ENCODE results near the gene CRYBG1. TPM values are rescaled to one million over a fixed set of nuclear protein-coding genes. Genes with fewer than 3 reads are reported as not detected.

CRYBG1 gene
- total RNA-seq, 1 experiment from 2014 or later = 19.9 TPM

GRCh38 chr6:106535012-106535411, 174.5 kb downstream of the CRYBG1 start:
- Histone ChIP-seq H4K20me1 (ENCODE audit: low read length) (no peaks in the 10 kb centered on the region), H3K4me3 (ENCODE audit: low read length) (no peak overlapping the region), H3K4me2 (ENCODE audit: low read length) (no peak overlapping the region), H3K4me1 (ENCODE audit: insufficient read depth, low read length) (peaks cover 6% of the 10 kb centered on the region), H3K27ac (ENCODE audit: low read length) (no peak overlapping the region), H3K36me3 (ENCODE audit: low read depth, low read length) (peaks cover 8% of the 10 kb centered on the region; the same call in 1 of the 2 replicates), H3K79me2 (ENCODE audit: low read length) (no peaks in the 10 kb centered on the region), H2AFZ (ENCODE audit: low read length) (no peak overlapping the region), H3K27me3 (ENCODE audit: low read length) (no peaks in the 10 kb centered on the region), H3K9me2 (replicated peaks; ENCODE audit: low read length) (no peaks in the 10 kb centered on the region), H3F3A (ENCODE audit: low read length, unreplicated experiment) (no peaks in the 10 kb centered on the region), H3K9me3 (ENCODE audit: low read length) (no peaks in the 10 kb centered on the region), H3K9ac (ENCODE audit: low read length) (no peak overlapping the region)
- no TSS peak for BruUV-seq (replicated peaks)
- POLR2A ChIA-PET (ENCODE audit: unreplicated experiment) = no interaction called here
- CTCF ChIA-PET = no interaction called here
- TF ChIP-seq EZH2phosphoT487 (IDR thresholded peaks at IDR 0.05; ENCODE audit: borderline replicate concordance, low read length) (no peak), EZH2 (IDR thresholded peaks at IDR 0.05; ENCODE audit: low read length, unreplicated experiment) (no peak)
- TF ChIP-seq, protein P1, sequence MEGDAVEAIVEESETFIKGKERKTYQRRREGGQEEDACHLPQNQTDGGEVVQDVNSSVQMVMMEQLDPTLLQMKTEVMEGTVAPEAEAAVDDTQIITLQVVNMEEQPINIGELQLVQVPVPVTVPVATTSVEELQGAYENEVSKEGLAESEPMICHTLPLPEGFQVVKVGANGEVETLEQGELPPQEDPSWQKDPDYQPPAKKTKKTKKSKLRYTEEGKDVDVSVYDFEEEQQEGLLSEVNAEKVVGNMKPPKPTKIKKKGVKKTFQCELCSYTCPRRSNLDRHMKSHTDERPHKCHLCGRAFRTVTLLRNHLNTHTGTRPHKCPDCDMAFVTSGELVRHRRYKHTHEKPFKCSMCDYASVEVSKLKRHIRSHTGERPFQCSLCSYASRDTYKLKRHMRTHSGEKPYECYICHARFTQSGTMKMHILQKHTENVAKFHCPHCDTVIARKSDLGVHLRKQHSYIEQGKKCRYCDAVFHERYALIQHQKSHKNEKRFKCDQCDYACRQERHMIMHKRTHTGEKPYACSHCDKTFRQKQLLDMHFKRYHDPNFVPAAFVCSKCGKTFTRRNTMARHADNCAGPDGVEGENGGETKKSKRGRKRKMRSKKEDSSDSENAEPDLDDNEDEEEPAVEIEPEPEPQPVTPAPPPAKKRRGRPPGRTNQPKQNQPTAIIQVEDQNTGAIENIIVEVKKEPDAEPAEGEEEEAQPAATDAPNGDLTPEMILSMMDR (conservative IDR thresholded peaks at IDR 0.05; ENCODE audit: low read depth, low read length) = no peak
- ATAC-seq (no peak), DNase-seq (no peak)
- intact Hi-C loops (cut with micrococcal nuclease) = no loop called here

DNA sequence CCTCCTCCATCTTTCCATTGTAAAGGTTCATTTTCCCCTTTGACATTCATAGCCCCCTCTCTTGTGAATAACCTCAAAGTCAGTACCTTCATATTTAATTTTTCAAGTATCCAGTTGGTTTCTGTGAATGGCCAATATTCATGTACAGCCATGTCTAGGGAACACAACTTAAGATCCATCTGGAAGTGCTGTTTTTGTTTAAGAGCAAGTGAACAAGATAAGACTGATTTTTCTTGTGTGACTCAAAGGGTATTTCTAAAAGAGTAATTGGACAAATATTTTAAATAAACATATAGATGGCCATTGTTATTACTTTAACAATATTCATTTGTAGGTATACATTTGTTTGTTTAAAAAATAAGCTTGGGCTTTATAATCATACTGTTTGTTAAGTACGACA, 175.8 kb downstream of the CRYBG1 start:
- DNase-seq (no peak), ATAC-seq (no peak; the same call in 1 of the 2 replicates)
- no TSS peak for BruUV-seq (replicated peaks)
- Histone ChIP-seq H2AFZ (ENCODE audit: low read length) (no peak overlapping the region), H3K9me3 (ENCODE audit: low read length) (no peaks in the 10 kb centered on the region), H3K4me1 (ENCODE audit: insufficient read depth, low read length) (no peaks in the 10 kb centered on the region), H3K27ac (ENCODE audit: low read length) (0 out of 2 replicates have a peak overlapping the region, but pooled peaks have one; percentile 25), H3K4me2 (ENCODE audit: low read length) (no peak overlapping the region), H3K36me3 (ENCODE audit: low read depth, low read length) (peaks cover under 1% of the 10 kb centered on the region; the same call in 1 of the 2 replicates), H3K9ac (ENCODE audit: low read length) (no peak overlapping the region), H3K4me3 (ENCODE audit: low read length) (no peak overlapping the region), H3K9me2 (replicated peaks; ENCODE audit: low read length) (no peaks in the 10 kb centered on the region), H4K20me1 (ENCODE audit: low read length) (no peaks in the 10 kb centered on the region), H3K79me2 (ENCODE audit: low read length) (no peaks in the 10 kb centered on the region), H3K27me3 (ENCODE audit: low read length) (no peaks in the 10 kb centered on the region), H3F3A (ENCODE audit: low read length, unreplicated experiment) (no peaks in the 10 kb centered on the region)
- TF ChIP-seq EZH2 (IDR thresholded peaks at IDR 0.05; ENCODE audit: low read length, unreplicated experiment) (no peak), EZH2phosphoT487 (IDR thresholded peaks at IDR 0.05; ENCODE audit: borderline replicate concordance, low read length) (no peak)
- TF ChIP-seq, protein P1 (conservative IDR thresholded peaks at IDR 0.05; ENCODE audit: low read depth, low read length) = no peak
- CTCF ChIA-PET = no interaction called here
- intact Hi-C loops (cut with micrococcal nuclease) = no loop called here
- POLR2A ChIA-PET (ENCODE audit: unreplicated experiment) = no interaction called here

GRCh38 chr6:106536851-106537250, 176.3 kb downstream of the CRYBG1 start:
- no peak for ATAC-seq

More at GRCh38 chr6:106536851-106537250, 176.3 kb downstream of the CRYBG1 start:
- Histone ChIP-seq H3K27ac (ENCODE audit: low read length) (peak overlapping the region; percentile 33), H3F3A (ENCODE audit: low read length, unreplicated experiment) (no peaks in the 10 kb centered on the region), H3K79me2 (ENCODE audit: low read length) (no peaks in the 10 kb centered on the region), H3K9ac (ENCODE audit: low read length) (no peak overlapping the region), H3K4me2 (ENCODE audit: low read length) (no peak overlapping the region), H3K4me3 (ENCODE audit: low read length) (no peak overlapping the region), H4K20me1 (ENCODE audit: low read length) (no peaks in the 10 kb centered on the region), H3K4me1 (ENCODE audit: insufficient read depth, low read length) (no peaks in the 10 kb centered on the region), H3K36me3 (ENCODE audit: low read depth, low read length) (no peaks in the 10 kb centered on the region; the same call in 1 of the 2 replicates), H3K9me2 (replicated peaks; ENCODE audit: low read length) (no peaks in the 10 kb centered on the region), H3K9me3 (ENCODE audit: low read length) (no peaks in the 10 kb centered on the region), H3K27me3 (ENCODE audit: low read length) (no peaks in the 10 kb centered on the region), H2AFZ (ENCODE audit: low read length) (no peak overlapping the region)
- ChIA-PET POLR2A (ENCODE audit: unreplicated experiment) (no interaction called here), CTCF (no interaction called here)
- TF ChIP-seq, protein P1 (conservative IDR thresholded peaks at IDR 0.05; ENCODE audit: low read depth, low read length) = no peak
- no TSS peak for BruUV-seq (replicated peaks)
- intact Hi-C loops (cut with micrococcal nuclease) = no loop called here
- no peak for DNase-seq

All from PC-3 (cell line).